Neural progenitor cell (in vitro differentiated cells): Measurements from ENCODE around the gene NFKBIL1.

Source experiments
- EZH2phosphoT487 ChIP-seq: fragments of 200-600 bp; sonication (generic); IDR thresholded peaks from 2 replicates; pipeline ENCODE4 v1.6.1; 2017; ENCODE audit warnings: antibody characterized with exemption
- TF ChIP-seq, protein P1 (sequence below): fragments of 200-600 bp; sonication (generic); IDR thresholded peaks from 2 replicates; pipeline ENCODE4 v1.5.1; 2017; ENCODE audit warnings: antibody characterized with exemption, mild to moderate bottlenecking

DNA sequence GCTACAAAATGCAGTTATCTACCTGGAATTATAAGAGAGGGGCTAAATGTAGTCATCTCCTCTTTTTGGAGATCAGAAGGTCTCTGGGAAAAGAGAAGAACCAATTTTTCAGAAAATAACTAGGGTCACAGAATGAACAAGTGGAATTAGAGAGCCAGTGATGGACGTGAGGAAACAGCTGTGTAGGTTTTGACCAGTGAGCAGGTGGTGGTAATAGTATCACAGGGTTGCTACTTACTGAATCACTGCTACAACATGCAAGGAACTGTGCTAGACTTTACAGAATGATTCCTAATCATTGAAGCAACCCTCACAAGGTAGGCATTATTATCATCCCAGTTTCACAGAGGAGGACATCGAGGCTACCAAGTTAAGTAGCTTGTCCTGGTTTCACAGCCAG is 2.7 kb upstream of the NFKBIL1 start:
- no peak for TF ChIP-seq EZH2phosphoT487
- TF ChIP-seq, protein P1, sequence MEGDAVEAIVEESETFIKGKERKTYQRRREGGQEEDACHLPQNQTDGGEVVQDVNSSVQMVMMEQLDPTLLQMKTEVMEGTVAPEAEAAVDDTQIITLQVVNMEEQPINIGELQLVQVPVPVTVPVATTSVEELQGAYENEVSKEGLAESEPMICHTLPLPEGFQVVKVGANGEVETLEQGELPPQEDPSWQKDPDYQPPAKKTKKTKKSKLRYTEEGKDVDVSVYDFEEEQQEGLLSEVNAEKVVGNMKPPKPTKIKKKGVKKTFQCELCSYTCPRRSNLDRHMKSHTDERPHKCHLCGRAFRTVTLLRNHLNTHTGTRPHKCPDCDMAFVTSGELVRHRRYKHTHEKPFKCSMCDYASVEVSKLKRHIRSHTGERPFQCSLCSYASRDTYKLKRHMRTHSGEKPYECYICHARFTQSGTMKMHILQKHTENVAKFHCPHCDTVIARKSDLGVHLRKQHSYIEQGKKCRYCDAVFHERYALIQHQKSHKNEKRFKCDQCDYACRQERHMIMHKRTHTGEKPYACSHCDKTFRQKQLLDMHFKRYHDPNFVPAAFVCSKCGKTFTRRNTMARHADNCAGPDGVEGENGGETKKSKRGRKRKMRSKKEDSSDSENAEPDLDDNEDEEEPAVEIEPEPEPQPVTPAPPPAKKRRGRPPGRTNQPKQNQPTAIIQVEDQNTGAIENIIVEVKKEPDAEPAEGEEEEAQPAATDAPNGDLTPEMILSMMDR, result no peak
